Measurements from ENCODE around the gene ADGRA3. TPM values are rescaled to one million over a fixed set of nuclear protein-coding genes. Genes with fewer than 3 reads are reported as not detected.

Gene ADGRA3, protein sequence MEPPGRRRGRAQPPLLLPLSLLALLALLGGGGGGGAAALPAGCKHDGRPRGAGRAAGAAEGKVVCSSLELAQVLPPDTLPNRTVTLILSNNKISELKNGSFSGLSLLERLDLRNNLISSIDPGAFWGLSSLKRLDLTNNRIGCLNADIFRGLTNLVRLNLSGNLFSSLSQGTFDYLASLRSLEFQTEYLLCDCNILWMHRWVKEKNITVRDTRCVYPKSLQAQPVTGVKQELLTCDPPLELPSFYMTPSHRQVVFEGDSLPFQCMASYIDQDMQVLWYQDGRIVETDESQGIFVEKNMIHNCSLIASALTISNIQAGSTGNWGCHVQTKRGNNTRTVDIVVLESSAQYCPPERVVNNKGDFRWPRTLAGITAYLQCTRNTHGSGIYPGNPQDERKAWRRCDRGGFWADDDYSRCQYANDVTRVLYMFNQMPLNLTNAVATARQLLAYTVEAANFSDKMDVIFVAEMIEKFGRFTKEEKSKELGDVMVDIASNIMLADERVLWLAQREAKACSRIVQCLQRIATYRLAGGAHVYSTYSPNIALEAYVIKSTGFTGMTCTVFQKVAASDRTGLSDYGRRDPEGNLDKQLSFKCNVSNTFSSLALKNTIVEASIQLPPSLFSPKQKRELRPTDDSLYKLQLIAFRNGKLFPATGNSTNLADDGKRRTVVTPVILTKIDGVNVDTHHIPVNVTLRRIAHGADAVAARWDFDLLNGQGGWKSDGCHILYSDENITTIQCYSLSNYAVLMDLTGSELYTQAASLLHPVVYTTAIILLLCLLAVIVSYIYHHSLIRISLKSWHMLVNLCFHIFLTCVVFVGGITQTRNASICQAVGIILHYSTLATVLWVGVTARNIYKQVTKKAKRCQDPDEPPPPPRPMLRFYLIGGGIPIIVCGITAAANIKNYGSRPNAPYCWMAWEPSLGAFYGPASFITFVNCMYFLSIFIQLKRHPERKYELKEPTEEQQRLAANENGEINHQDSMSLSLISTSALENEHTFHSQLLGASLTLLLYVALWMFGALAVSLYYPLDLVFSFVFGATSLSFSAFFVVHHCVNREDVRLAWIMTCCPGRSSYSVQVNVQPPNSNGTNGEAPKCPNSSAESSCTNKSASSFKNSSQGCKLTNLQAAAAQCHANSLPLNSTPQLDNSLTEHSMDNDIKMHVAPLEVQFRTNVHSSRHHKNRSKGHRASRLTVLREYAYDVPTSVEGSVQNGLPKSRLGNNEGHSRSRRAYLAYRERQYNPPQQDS (N-terminal part only)
- total RNA-seq = 32.5 TPM
- long read RNA-seq, full-length matches to known transcripts = 29 of 40 reads
- long read RNA-seq, partial matches to known transcripts = 6 of 40 reads
- long read RNA-seq, other reads (novel, unspliced or antisense) = 5 of 40 reads

DNA sequence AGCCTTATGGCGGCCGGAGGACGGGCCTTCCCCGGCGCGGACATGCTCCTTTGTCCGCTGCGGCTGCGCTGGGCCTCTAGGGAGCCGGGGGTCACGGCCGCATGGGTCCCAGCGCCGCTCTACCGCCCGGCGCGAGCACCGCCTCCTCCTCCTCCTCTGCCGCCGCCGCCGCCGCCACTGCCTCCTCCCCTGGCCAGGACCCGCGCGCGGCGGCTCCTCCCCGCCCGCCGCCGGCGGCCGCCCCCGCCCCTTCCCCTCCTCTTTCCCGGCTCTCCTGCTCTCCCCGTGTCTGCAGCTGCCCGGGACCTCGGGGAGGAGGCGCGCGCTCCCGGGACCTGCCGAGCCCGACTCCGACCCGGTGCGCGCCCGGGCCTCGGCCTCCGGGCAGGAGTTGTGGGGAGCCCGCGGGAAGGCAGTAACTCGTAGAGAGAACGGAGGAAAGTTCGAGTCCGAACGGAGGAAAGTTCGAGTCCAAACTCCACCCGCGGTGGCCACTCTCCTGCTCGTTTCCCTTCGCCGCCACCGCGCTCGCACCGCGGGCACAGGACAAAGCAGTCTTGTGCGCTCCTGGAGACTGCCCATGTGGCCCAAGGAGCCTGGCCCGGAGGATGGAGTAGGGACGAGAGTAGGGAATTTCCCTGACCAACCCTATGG is at the start of gene ADGRA3:
ADGRA3 (minus strand) TSS at position 179 of the 654 bp plus-strand sequence. CDS start 282 bp downstream, outside the sequence.
- ATAC-seq (peak; percentile 92), DNase-seq (ENCODE audit: missing footprints) (peak; percentile 87)
- intact Hi-C loops (cut with DNase I) = loop anchor here (5.0 kb wide), 2 partner anchors 44 to 74 kb away; no protein-coding TSS in a partner anchor

DNA sequence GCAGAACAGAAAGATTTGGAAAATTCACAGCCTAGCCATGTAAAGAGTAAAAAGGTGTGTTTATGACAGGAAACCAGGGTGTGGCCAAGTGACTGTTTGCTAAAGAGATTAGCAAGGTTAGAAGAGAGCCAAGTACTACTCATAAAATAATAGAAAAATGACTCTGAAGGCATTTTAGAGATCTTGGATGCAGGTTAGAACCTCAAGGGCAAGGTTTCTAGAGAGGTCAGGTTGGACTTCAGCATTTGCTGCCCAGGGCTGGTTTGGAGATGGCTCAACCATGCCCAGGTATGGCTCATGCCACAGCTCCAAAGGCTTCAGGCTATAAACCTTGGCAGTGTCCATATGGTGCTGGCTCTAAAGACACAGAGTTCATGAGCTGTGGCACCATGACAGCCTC is 40.6 kb upstream of the ADGRA3 start:
- ATAC-seq (no peak), DNase-seq (ENCODE audit: missing footprints) (no peak)
- intact Hi-C loops (cut with DNase I) = no loop called here

DNA sequence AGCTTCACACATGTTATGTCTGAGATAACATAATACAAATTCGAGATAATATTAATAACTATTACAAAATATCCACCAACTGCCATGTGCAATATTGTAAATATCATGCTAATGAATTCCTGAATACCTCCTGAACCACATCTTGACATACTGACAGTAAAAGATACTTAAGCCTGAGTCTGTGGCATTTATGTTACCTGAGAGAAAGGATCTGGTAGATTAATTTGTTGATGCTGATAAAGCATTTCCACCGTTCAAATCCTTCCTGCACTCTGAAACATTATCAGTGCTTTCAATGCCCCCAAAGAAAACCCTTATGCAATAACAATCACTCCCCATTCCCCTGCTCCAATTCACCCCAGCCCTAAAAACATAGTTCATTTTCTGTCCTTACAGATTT is 38.8 kb upstream of the ADGRA3 start:
- intact Hi-C loops (cut with DNase I) = no loop called here
- DNase-seq (ENCODE audit: missing footprints) = no peak
- ATAC-seq = no peak

GRCh38 chr4:22553560-22553959 is 37.7 kb upstream of the ADGRA3 start:
- no peak for DNase-seq (ENCODE audit: missing footprints)
- intact Hi-C loops (cut with DNase I) = no loop called here
- no peak for ATAC-seq

DNA sequence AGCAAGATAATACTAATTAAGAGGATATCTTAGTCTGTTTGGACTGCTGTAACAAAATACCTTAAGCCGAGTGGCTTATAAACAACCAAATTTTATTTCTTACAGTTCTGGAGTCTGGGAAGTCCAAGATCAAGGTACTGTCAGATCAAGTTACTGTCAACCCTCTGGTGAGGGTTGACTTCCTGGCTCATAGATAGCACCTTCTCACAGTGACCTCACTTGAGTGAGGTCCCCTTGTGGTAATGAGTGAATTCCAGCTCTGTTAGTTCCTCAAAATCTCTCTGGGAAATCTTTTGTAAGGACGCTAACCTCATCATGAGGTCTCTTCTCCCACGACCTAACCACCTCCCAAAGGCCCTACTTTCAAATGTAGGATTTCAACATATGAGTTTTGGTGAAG is 36.9 kb upstream of the ADGRA3 start:
- intact Hi-C loops (cut with DNase I) = no loop called here

DNA sequence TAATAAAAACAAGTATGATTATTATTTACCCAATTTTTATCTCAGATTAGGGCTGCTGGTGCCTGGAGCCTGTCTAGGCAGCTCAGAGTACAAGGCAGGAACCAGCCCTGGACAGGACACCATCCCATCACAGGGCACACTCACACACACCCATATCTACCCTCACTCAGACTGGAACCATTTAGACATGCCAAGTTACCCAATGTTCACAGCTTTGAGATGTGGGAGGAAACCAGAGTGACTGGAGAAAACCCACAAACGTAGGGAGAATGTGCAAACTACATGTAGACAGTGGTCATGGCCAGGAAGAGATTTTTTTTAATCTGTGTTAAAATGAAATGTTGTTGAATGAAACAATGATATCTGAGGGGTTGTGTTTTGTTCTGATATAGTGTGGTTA is 35.7 kb upstream of the ADGRA3 start:
- no peak for ATAC-seq
- intact Hi-C loops (cut with DNase I) = no loop called here

More for the DNA sequence above, 36.9 kb upstream of the ADGRA3 start:
- ATAC-seq (no peak), DNase-seq (ENCODE audit: missing footprints) (no peak)

GRCh38 chr4:22546299-22546698 is 30.4 kb upstream of the ADGRA3 start:
- DNase-seq (ENCODE audit: missing footprints) (no peak), ATAC-seq (no peak)
- intact Hi-C loops (cut with DNase I) = no loop called here

More for the DNA sequence above, 35.7 kb upstream of the ADGRA3 start:
- no peak for DNase-seq (ENCODE audit: missing footprints)

GRCh38 chr4:22539251-22539650 is 23.4 kb upstream of the ADGRA3 start:
- intact Hi-C loops (cut with DNase I) = no loop called here
- DNase-seq (ENCODE audit: missing footprints) (no peak), ATAC-seq (no peak)

- ATAC-seq (no peak), DNase-seq (ENCODE audit: missing footprints) (no peak)
- intact Hi-C loops (cut with DNase I) = no loop called here
Measured at GRCh38 chr4:22537864-22538263, 22.0 kb upstream of the ADGRA3 start.

- intact Hi-C loops (cut with DNase I) = no loop called here
- no peak for DNase-seq (ENCODE audit: missing footprints)
- no peak for ATAC-seq
Measured at GRCh38 chr4:22534374-22534773, 18.5 kb upstream of the ADGRA3 start.

DNA sequence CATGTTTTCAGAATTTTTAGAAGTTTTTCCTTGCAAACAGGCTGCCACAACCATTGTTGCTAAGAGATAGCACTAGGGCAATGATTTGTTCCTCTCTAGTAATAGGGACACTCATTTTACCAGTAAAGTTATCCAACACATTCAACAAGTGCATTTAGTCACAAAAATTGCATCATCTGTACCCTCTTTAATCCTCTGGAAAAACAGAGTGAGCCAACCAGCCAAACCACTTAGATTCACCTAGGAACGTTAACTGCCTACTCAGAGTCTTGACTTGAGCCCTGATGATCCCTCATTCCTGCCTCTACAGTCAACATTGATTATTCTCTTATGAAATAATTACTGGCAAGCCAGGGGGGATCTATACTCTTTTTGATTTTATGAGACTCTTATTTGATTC is 17.0 kb upstream of the ADGRA3 start:
- intact Hi-C loops (cut with DNase I) = no loop called here

DNA sequence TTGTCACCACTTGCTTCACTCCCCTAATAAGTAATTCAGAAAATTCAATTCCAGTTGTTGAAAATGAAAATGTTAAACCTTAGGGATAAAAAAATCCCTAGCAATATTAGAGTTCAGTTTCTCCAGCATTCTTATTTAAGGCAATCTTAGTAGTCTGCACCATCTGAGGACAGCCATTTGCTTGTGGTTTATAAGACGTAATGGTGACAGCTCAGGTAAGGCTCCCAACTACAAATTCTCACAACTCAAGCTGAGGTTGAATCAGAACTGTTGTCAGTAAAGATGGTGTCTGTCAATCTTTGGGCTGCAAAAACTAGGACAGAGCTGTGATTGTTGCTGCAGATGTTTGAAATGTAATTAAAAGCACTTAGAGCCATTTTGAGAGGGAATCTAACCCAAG is 16.3 kb upstream of the ADGRA3 start:
- DNase-seq (ENCODE audit: missing footprints) (no peak), ATAC-seq (peak; percentile 31)
- intact Hi-C loops (cut with DNase I) = no loop called here

More for the DNA sequence above, 17.0 kb upstream of the ADGRA3 start:
- ATAC-seq (no peak), DNase-seq (ENCODE audit: missing footprints) (no peak)

- intact Hi-C loops (cut with DNase I) = no loop called here
- ATAC-seq (peak; percentile 72), DNase-seq (ENCODE audit: missing footprints) (no peak)
Measured at GRCh38 chr4:22531311-22532019, 15.6 kb upstream of the ADGRA3 start.

- ATAC-seq (no peak), DNase-seq (ENCODE audit: missing footprints) (no peak)
- intact Hi-C loops (cut with DNase I) = no loop called here
Measured at GRCh38 chr4:22524895-22525294, 9.0 kb upstream of the ADGRA3 start.

DNA sequence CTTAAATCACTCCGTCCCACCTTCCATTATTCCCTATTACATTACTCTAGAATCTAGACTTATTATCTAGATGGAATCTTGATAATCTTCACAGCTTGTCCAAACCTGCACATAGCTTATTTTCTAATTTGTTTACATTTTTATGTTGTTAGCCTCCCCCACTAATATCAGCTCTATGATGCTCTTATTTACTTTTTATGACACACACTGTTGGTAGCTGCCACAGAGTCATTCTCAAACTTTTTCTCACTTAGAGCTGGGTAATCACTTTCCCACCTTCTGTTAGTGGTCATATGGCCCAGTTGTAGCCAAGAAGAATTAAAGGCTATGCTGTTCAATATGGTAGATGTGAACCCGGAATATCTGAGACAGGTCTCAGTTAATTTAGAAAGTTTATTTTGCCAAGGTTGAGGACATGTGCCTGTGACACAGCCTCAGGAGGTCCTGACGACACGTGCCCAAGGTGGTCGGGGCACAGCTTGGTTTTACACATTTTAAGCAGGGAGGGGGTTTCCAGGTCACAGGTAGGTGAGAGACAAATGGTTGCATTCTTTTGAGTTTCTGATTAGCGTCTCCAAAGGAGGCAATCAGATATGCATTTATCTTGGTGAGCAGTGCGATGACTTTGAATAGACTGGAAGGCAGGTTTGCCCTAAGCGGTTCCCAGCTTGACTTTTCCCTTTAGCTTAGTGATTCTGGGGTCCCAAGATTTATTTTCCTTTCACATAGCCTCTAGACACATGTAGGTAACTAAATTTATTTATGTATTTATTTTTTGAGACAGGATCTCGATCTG is 7.0 kb upstream of the ADGRA3 start:
- intact Hi-C loops (cut with DNase I) = no loop called here
- DNase-seq (ENCODE audit: missing footprints) = no peak
- ATAC-seq = no peak

GRCh38 chr4:22522206-22522605 is 6.3 kb upstream of the ADGRA3 start:
- ATAC-seq (no peak), DNase-seq (ENCODE audit: missing footprints) (no peak)
- intact Hi-C loops (cut with DNase I) = no loop called here

DNA sequence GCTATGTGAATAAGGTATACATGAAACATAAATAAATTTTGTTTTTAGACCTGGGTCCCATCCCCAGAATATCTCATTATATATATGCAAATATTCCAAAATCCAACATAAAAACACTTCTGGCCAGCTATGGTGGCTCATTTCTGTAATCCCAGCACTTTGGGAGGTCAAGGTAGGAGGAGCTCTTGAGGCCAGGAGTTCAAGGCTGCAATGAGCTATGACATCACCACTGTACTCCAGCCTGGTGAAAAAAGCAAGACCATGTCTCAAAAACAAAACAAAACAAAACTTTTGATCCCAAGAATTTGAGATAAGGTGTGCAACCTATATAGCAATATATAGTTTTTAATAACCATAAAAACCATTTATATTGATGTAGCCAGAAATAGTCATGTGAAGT is 5.4 kb upstream of the ADGRA3 start:
- intact Hi-C loops (cut with DNase I) = no loop called here
- ATAC-seq (no peak), DNase-seq (ENCODE audit: missing footprints) (no peak)
